Mesenchymal stem cell (in vitro differentiated cells and primary cell): ENCODE results near the gene PTEN.
"Not testable (repeated sequence)": the region's sequence is repeated elsewhere in the genome, so short reads cannot be mapped to it uniquely, and the experiment has no call there.

ENCODE experiments used
- DNase-seq: peaks from one replicate; pipeline ENCODE4 v3.0.0-alpha.2; 2013
- H2AFZ ChIP-seq: one replicate; pipeline ENCODE4 v1.6.1; 2013; ENCODE audit warnings: low read depth, mild to moderate bottlenecking, control low read depth, inconsistent platforms, low read length, moderate library complexity
- H2AK5ac ChIP-seq: 2 replicates; pipeline ENCODE4 v1.6.1; 2013; ENCODE audit warnings: low read length, moderate library complexity, mild to moderate bottlenecking, inconsistent platforms; ENCODE audit not compliant: severe bottlenecking
- H2BK120ac ChIP-seq: one replicate; pipeline ENCODE4 v1.6.1; 2013; ENCODE audit warnings: low read depth, mild to moderate bottlenecking, inconsistent platforms, low read length, moderate library complexity
- H2BK12ac ChIP-seq, 2 experiments: one replicate each; pipeline ENCODE4 v1.6.1; 2013; ENCODE audit warnings: inconsistent platforms in 2 of 2, low read length in 2 of 2, mild to moderate bottlenecking in 2 of 2, moderate library complexity in 2 of 2, control low read depth in 1 of 2
- H2BK15ac ChIP-seq: one replicate; pipeline ENCODE4 v1.6.1; 2013; ENCODE audit warnings: mild to moderate bottlenecking, low read depth, inconsistent platforms; ENCODE audit not compliant: poor library complexity, severe bottlenecking
- H2BK5ac ChIP-seq: 2 replicates; pipeline ENCODE4 v1.6.1; 2013; ENCODE audit warnings: low read depth, mild to moderate bottlenecking, low read length, control low read depth, inconsistent platforms; ENCODE audit not compliant: poor library complexity, severe bottlenecking
- H3K14ac ChIP-seq, 2 experiments: one replicate each; pipeline ENCODE4 v1.6.1; 2013; ENCODE audit warnings: inconsistent platforms in 2 of 2, low read length in 2 of 2, control low read depth in 1 of 2, mild to moderate bottlenecking in 1 of 2, moderate library complexity in 1 of 2
- H3K18ac ChIP-seq, 2 experiments: one replicate each; pipeline ENCODE4 v1.6.1; 2013; ENCODE audit warnings: inconsistent platforms in 2 of 2, low read length in 2 of 2, control low read depth in 1 of 2, low read depth in 1 of 2, mild to moderate bottlenecking in 1 of 2
- H3K23ac ChIP-seq, 2 experiments: one replicate each; pipeline ENCODE4 v1.6.1; 2013; ENCODE audit warnings: inconsistent platforms in 2 of 2, low read length in 2 of 2, mild to moderate bottlenecking in 2 of 2, moderate library complexity in 2 of 2, control low read depth in 1 of 2
- H3K27ac ChIP-seq: 2 replicates; pipeline ENCODE4 v1.5.1; 2013; ENCODE audit warnings: mild to moderate bottlenecking, moderate library complexity, low read length, control low read depth, inconsistent platforms; ENCODE audit not compliant: poor library complexity, severe bottlenecking
- H3K27me3 ChIP-seq, 2 experiments: 2 replicates each; pipeline versions ENCODE4 v1.6.1 to v1.7.0; 2013; ENCODE audit warnings: low read length in 2 of 2, mild to moderate bottlenecking in 2 of 2, moderate library complexity in 2 of 2, control low read depth in 1 of 2, inconsistent platforms in 1 of 2; ENCODE audit not compliant: control insufficient read depth in 1 of 2, insufficient read depth in 1 of 2
- H3K36me3 ChIP-seq, 2 experiments: 2 replicates each; pipeline versions ENCODE4 v1.6.1 to v1.7.0; 2013; ENCODE audit warnings: low read length in 2 of 2, control low read depth in 1 of 2, inconsistent platforms in 1 of 2, low read depth in 1 of 2, mild to moderate bottlenecking in 1 of 2; ENCODE audit not compliant: insufficient read depth in 2 of 2, control insufficient read depth in 1 of 2
- H3K4ac ChIP-seq, 2 experiments: one replicate each; pipeline ENCODE4 v1.6.1; 2013; ENCODE audit warnings: inconsistent platforms in 2 of 2, low read length in 2 of 2, mild to moderate bottlenecking in 2 of 2, moderate library complexity in 2 of 2, control low read depth in 1 of 2, low read depth in 1 of 2
- H3K4me1 ChIP-seq: 2 replicates; pipeline ENCODE4 v1.6.1; 2013; ENCODE audit warnings: low read depth, low read length, control low read depth; ENCODE audit not compliant: control insufficient read depth, insufficient read depth
- H3K4me2 ChIP-seq: 2 replicates; pipeline ENCODE4 v1.6.1; 2013; ENCODE audit warnings: low read length, mild to moderate bottlenecking, inconsistent platforms; ENCODE audit not compliant: poor library complexity, severe bottlenecking
- H3K4me3 ChIP-seq, 2 experiments: 2 replicates each; pipeline versions ENCODE4 v1.5.1 to v1.7.0; 2013; ENCODE audit warnings: low read length in 2 of 2, mild to moderate bottlenecking in 2 of 2, control low read depth in 1 of 2, low read depth in 1 of 2; ENCODE audit not compliant: insufficient read depth in 1 of 2
- H3K79me1 ChIP-seq: replicated peaks from 2 replicates; pipeline ENCODE4 v1.6.1; 2013; ENCODE audit warnings: mild to moderate bottlenecking, control low read depth, low read length, inconsistent platforms; ENCODE audit not compliant: poor library complexity, severe bottlenecking
- H3K9ac ChIP-seq: 2 replicates; pipeline ENCODE4 v1.7.0; 2013; ENCODE audit warnings: mild to moderate bottlenecking, low read length, moderate library complexity
- H3K9me3 ChIP-seq: 2 replicates; pipeline ENCODE4 v1.7.0; 2013; ENCODE audit warnings: mild to moderate bottlenecking, low read length; ENCODE audit not compliant: control insufficient read depth
- H4K8ac ChIP-seq: one replicate; pipeline ENCODE4 v1.6.1; 2013; ENCODE audit warnings: inconsistent platforms, mild to moderate bottlenecking, low read length, moderate library complexity
- H4K91ac ChIP-seq: one replicate; pipeline ENCODE4 v1.6.1; 2013; ENCODE audit warnings: mild to moderate bottlenecking, low read length, inconsistent platforms
- WGBS: methylation state at CpG from one replicate; pipeline ENCODE4 v1.1.7; 2013; ENCODE audit warnings: mixed read lengths; 5-methylcytosine and 5-hydroxymethylcytosine counted together

PTEN gene

DNA sequence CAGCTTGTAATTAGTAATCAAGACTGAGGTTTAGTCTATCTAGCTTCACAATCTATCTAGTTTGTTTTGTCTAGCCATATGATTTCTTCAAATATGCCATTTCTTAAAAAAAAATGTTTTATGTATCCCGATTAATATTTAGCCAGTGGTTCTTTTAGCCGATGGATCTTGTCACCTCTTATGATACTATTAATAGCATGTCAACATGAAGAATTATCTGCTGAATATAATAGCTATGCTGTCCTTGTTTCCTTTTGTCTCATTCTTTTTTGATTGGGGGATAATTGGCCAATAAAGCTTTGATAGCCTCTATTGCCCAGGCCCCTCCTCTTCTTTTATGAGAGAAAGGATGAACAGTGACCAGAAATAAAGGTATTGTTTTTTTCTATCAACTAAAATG, 32.8 kb downstream of the PTEN start:
- no CpG with 5 or more reads among the region's 2 CpGs for WGBS

DNA sequence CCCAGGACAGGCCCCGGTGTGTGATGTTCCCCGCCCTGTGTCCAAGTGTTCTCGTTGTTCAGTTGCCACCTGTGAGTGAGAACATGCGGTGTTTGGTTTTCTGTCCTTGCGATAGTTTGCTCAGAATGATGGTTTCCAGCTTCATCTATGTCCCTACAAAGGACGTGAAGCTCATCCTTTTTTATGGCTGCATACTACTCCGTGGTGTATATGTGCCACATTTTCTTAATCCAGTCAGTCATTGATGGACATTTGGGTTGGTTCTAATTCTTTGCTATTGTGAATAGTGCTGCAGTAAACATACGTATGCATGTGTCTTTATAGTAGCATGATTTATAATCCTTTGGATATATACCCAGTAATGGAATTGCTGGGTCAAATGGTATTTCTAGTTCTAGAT, 34.5 kb downstream of the PTEN start:
- not testable (repeated sequence) for H2BK15ac ChIP-seq, DNase-seq, H2AK5ac ChIP-seq, H3K4me3 ChIP-seq, H3K4me1 ChIP-seq, H3K27me3 ChIP-seq, H4K8ac ChIP-seq, H2BK12ac ChIP-seq, H3K4me2 ChIP-seq, H3K9me3 ChIP-seq, H3K4ac ChIP-seq, H3K27ac ChIP-seq, H3K9ac ChIP-seq, H2AFZ ChIP-seq, H3K23ac ChIP-seq, H2BK5ac ChIP-seq, H4K91ac ChIP-seq, H2BK120ac ChIP-seq, H3K18ac ChIP-seq, H3K14ac ChIP-seq, H3K79me1 ChIP-seq
- H3K36me3 ChIP-seq: peaks cover 0 to 33% of the 10 kb centered on the region in 2 experiments
- over 99% methylated on average over 7 of the region's 8 CpGs for WGBS

More for the DNA sequence above, 32.8 kb downstream of the PTEN start:
- H2AK5ac ChIP-seq: no peak overlapping the region
- no peak overlapping the region for H2BK12ac ChIP-seq
- no peak overlapping the region for H4K8ac ChIP-seq
- no peak overlapping the region for H3K9ac ChIP-seq
- no peak overlapping the region for H3K23ac ChIP-seq
- peaks cover 1% of the 10 kb centered on the region for H3K4me1 ChIP-seq
- peaks cover 5% of the 10 kb centered on the region for H3K79me1 ChIP-seq
- H2AFZ ChIP-seq: no peak overlapping the region
- H3K27me3 ChIP-seq: no peaks in the 10 kb centered on the region
- H3K36me3 ChIP-seq: peaks cover 0 to 32% of the 10 kb centered on the region in 2 experiments
- no peak overlapping the region for H3K14ac ChIP-seq
- H2BK120ac ChIP-seq: no peak overlapping the region
- H3K4ac ChIP-seq: no peak overlapping the region
- H3K4me2 ChIP-seq: no peak overlapping the region
- no peak overlapping the region for H4K91ac ChIP-seq
- no peak overlapping the region for H3K18ac ChIP-seq
- H3K9me3 ChIP-seq: no peaks in the 10 kb centered on the region
- H2BK5ac ChIP-seq: no peak overlapping the region
- no peak overlapping the region for H3K4me3 ChIP-seq
- H3K27ac ChIP-seq: no peak overlapping the region
- no peak for DNase-seq
- H2BK15ac ChIP-seq: no peak overlapping the region

DNA sequence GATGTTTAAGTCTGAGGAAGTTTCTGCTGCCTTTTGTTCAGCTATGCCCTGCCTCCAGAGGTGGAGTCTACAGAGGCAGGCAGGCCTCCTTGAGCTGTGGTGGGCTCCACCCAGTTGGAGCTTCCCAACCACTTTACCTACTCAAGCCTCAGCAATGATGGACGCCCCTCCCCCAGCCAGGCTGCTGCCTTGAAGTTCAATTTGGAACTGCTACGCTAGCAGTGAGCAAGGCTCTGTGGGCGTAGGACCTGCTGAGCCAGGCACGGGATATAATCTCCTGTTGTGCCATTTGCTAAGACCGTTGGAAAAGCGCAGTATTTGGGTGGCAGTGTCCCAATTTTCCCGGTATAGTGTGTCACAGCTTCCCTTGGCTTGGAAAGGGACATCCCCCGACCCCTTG, 40.0 kb downstream of the PTEN start:
- H2BK12ac ChIP-seq, H3K4me1 ChIP-seq, H3K9ac ChIP-seq, H4K91ac ChIP-seq, H3K18ac ChIP-seq, H3K4me3 ChIP-seq, H2BK15ac ChIP-seq, H2BK5ac ChIP-seq, H3K4me2 ChIP-seq, H3K27me3 ChIP-seq, H3K27ac ChIP-seq, H3K4ac ChIP-seq, H3K14ac ChIP-seq, DNase-seq, H4K8ac ChIP-seq, H2AFZ ChIP-seq, H3K9me3 ChIP-seq, H3K23ac ChIP-seq, H2AK5ac ChIP-seq, H2BK120ac ChIP-seq: not testable (repeated sequence)
- WGBS: over 99% methylated on average over 8 of the region's 8 CpGs
- Histone ChIP-seq H3K79me1 (peaks cover 16% of the 10 kb centered on the region), H3K36me3 (peaks cover 16 to 41% of the 10 kb centered on the region in 2 experiments)

DNA sequence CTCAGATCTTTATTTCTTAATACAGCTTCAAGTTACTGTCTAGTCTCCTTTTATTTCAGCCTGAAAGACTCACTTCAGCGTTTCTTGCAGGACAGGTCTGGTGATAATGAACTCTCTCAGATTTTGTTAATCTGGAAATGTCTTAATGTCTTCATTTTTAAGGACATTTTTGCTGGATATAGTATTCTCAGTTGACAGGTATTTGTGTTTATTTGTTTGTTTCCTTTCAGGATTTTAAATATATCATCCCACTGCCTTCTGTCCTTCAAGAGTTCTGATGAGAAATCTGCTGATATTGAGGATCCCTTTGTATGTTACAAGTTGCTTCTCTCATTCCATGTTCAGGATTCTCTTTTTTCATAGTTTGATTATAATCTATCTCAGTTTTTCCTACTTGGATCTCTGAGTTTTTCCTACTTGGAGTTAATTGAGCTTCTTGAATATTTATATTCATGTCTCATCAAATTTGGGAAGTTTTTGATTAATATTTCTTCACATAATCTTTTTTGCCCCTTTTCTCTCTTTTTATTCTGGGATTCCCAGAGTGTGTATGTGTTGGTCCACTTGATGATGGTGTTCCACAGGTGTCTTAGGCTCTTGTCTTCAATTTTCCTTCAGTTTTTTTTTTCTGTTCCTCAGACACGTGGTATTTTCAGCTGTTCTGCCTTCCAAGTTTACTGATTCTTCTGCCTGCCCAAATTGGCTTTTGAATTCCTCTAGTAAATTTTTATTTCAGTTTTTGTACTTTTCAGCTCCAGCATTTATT, 49.9 kb downstream of the PTEN start:
- WGBS: 75% methylated on average over 1 of the region's 2 CpGs
- Histone ChIP-seq H3K27ac (no peak overlapping the region), H3K9me3 (peaks cover 33% of the 10 kb centered on the region), H3K18ac (no peak overlapping the region), H3K23ac (no peak overlapping the region), H2AK5ac (no peak overlapping the region), H2AFZ (no peak overlapping the region), H4K8ac (no peak overlapping the region), H3K4me2 (no peak overlapping the region), H2BK15ac (no peak overlapping the region), H3K4me1 (peaks cover 4% of the 10 kb centered on the region), H2BK12ac (no peak overlapping the region), H3K36me3 (peaks cover 10 to 43% of the 10 kb centered on the region in 2 experiments), H2BK120ac (no peak overlapping the region), H4K91ac (no peak overlapping the region), H3K4me3 (no peak overlapping the region), H3K4ac (no peak overlapping the region), H2BK5ac (no peak overlapping the region), H3K79me1 (peaks cover 9% of the 10 kb centered on the region), H3K27me3 (no peaks in the 10 kb centered on the region), H3K14ac (no peak overlapping the region), H3K9ac (no peak overlapping the region)
- no peak for DNase-seq
